Uterus (tissue), 4 donors: ENCODE data around the gene MYO16. TPM values are rescaled to one million over a fixed set of nuclear protein-coding genes. Genes with fewer than 3 reads are reported as not detected.

Experiments used
- DNase-seq, 2 donors: peaks; one replicate each; pipeline ENCODE4 v3.0.0-alpha.2; 2019 to 2020
- H3K27ac ChIP-seq, 2 donors: fragments of 200-600 bp; sonication (generic); 1 replicate in 1 of 2; 2 replicates in 1 of 2; pipeline ENCODE4 v1.5.1; 2016 to 2018
- H3K27me3 ChIP-seq, 2 donors: fragments of 200-600 bp; sonication (generic); one replicate each; pipeline ENCODE4 v1.5.1; 2018 to 2019; ENCODE audit warnings: control low read depth in 1 of 2
- H3K36me3 ChIP-seq, 2 donors: fragments of 200-600 bp; sonication (generic); one replicate each; pipeline ENCODE4 v1.5.1; 2019; ENCODE audit warnings: control low read depth in 1 of 2
- H3K4me1 ChIP-seq, 2 donors: fragments of 200-600 bp; sonication (generic); one replicate each; pipeline ENCODE4 v1.5.1; 2018 to 2019; ENCODE audit warnings: control low read depth in 1 of 2
- H3K4me3 ChIP-seq, 2 donors: fragments of 200-600 bp; sonication (generic); 1 replicate in 1 of 2; 2 replicates in 1 of 2; pipeline ENCODE4 v1.5.1; 2018 to 2019; ENCODE audit warnings: mild to moderate bottlenecking in 1 of 2
- H3K9me3 ChIP-seq, 2 donors: fragments of 200-600 bp; sonication (generic); one replicate each; pipeline ENCODE4 v1.5.1; 2019; ENCODE audit warnings: control low read depth in 1 of 2
- CTCF ChIP-seq, 4 experiments: fragments of 200-600 bp in 2 of 4; fragments of 450-650 bp in 2 of 4; sonication (generic) in 2 of 4; IDR thresholded peaks; one replicate each; pipeline ENCODE4 v1.5.1; 2016 to 2019; ENCODE audit warnings: antibody characterized with exemption in 4 of 4, mild to moderate bottlenecking in 2 of 4, moderate library complexity in 1 of 4
- POLR2A ChIP-seq, 2 donors: fragments of 450-650 bp; IDR thresholded peaks; one replicate each; pipeline ENCODE4 v1.6.1; 2016; ENCODE audit warnings: antibody characterized with exemption in 2 of 2, mild to moderate bottlenecking in 1 of 2, moderate library complexity in 1 of 2
- intact Hi-C: fragments of 100-400 bp; cut with DNase I; formaldehyde crosslinking; loops from one replicate; pipeline ENCODE4 v1.15.1; 2023; ENCODE audit warnings: low total_unique reads
- total RNA-seq, 4 donors: library from RNA; depleted of rRNA in 3 of 4; stranded (reverse); fragments of >200 nt in 3 of 4; gene quantifications; one replicate each; pipeline versions ENCODE4 v1.1.0 to v1.2.4, GENCODE V29; 2014 to 2023
- donor health status: DM: yes; HTN: yes; CAD: no.

Gene MYO16
- total RNA-seq, 4 donors from 2014 or later, result 0.35 to 0.88 TPM; not detected in 2

GRCh38 chr13:108938155-108938554 lies 308.7 kb downstream of the MYO16 start:
- intact Hi-C loops, result no loop called here
- no peaks in the 10 kb centered on the region for H3K27me3 ChIP-seq
- no peaks in the 10 kb centered on the region for H3K4me1 ChIP-seq
- peaks cover 0 to 2% of the 10 kb centered on the region in 2 donors for H3K9me3 ChIP-seq
- TF ChIP-seq CTCF (IDR thresholded peaks at IDR 0.05) (no peak), POLR2A (IDR thresholded peaks at IDR 0.05) (no peak)
- no peak overlapping the region for H3K4me3 ChIP-seq
- H3K27ac ChIP-seq, result no peak overlapping the region
- no peak for DNase-seq
- no peaks in the 10 kb centered on the region for H3K36me3 ChIP-seq

GRCh38 chr13:108940121-108940520 lies 310.7 kb downstream of the MYO16 start:
- no peaks in the 10 kb centered on the region for H3K4me1 ChIP-seq
- no peak for DNase-seq
- peaks cover 0 to 2% of the 10 kb centered on the region in 2 donors for H3K9me3 ChIP-seq
- H3K4me3 ChIP-seq, result no peak overlapping the region
- no peaks in the 10 kb centered on the region for H3K27me3 ChIP-seq
- TF ChIP-seq CTCF (IDR thresholded peaks at IDR 0.05) (no peak), POLR2A (IDR thresholded peaks at IDR 0.05) (no peak)
- intact Hi-C loops, result no loop called here
- no peaks in the 10 kb centered on the region for H3K36me3 ChIP-seq
- H3K27ac ChIP-seq, result no peak overlapping the region

- no peaks in the 10 kb centered on the region for H3K9me3 ChIP-seq
- H3K27me3 ChIP-seq, result no peaks in the 10 kb centered on the region
- H3K36me3 ChIP-seq, result no peaks in the 10 kb centered on the region
- H3K4me1 ChIP-seq, result no peaks in the 10 kb centered on the region
- DNase-seq, result no peak
- H3K4me3 ChIP-seq, result no peak overlapping the region
- H3K27ac ChIP-seq, result no peak overlapping the region
- no peak for TF ChIP-seq POLR2A (IDR thresholded peaks at IDR 0.05)
- TF ChIP-seq CTCF (IDR thresholded peaks at IDR 0.05), result no peak
- intact Hi-C loops, result no loop called here
Measured at GRCh38 chr13:108943842-108944241, 314.4 kb downstream of the MYO16 start.

GRCh38 chr13:108944760-108945159 lies 315.3 kb downstream of the MYO16 start:
- intact Hi-C loops, result no loop called here

GRCh38 chr13:108947551-108948030 lies 318.2 kb downstream of the MYO16 start:
- no peaks in the 10 kb centered on the region for H3K9me3 ChIP-seq
- TF ChIP-seq POLR2A (IDR thresholded peaks at IDR 0.05) (no peak), CTCF (IDR thresholded peaks at IDR 0.05) (no peak)
- H3K27me3 ChIP-seq, result no peaks in the 10 kb centered on the region
- H3K27ac ChIP-seq, result peak overlapping the region; percentile 66 to 72
- H3K36me3 ChIP-seq, result no peaks in the 10 kb centered on the region
- intact Hi-C loops, result no loop called here
- no peaks in the 10 kb centered on the region for H3K4me1 ChIP-seq
- peak; percentile 69 to 77 for DNase-seq
- H3K4me3 ChIP-seq, result no peak overlapping the region

More at GRCh38 chr13:108944760-108945159, 315.3 kb downstream of the MYO16 start:
- no peak overlapping the region for H3K4me3 ChIP-seq
- H3K36me3 ChIP-seq, result no peaks in the 10 kb centered on the region
- no peaks in the 10 kb centered on the region for H3K4me1 ChIP-seq
- TF ChIP-seq POLR2A (IDR thresholded peaks at IDR 0.05) (no peak), CTCF (IDR thresholded peaks at IDR 0.05) (no peak)
- H3K9me3 ChIP-seq, result no peaks in the 10 kb centered on the region
- DNase-seq, result no peak
- no peaks in the 10 kb centered on the region for H3K27me3 ChIP-seq
- no peak overlapping the region for H3K27ac ChIP-seq
